ENCODE results near the gene SNRNP48.

The SNRNP48 gene, protein sequence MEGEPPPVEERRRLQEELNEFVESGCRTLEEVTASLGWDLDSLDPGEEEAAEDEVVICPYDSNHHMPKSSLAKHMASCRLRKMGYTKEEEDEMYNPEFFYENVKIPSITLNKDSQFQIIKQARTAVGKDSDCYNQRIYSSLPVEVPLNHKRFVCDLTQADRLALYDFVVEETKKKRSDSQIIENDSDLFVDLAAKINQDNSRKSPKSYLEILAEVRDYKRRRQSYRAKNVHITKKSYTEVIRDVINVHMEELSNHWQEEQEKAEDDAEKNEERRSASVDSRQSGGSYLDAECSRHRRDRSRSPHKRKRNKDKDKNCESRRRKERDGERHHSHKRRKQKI

DNA sequence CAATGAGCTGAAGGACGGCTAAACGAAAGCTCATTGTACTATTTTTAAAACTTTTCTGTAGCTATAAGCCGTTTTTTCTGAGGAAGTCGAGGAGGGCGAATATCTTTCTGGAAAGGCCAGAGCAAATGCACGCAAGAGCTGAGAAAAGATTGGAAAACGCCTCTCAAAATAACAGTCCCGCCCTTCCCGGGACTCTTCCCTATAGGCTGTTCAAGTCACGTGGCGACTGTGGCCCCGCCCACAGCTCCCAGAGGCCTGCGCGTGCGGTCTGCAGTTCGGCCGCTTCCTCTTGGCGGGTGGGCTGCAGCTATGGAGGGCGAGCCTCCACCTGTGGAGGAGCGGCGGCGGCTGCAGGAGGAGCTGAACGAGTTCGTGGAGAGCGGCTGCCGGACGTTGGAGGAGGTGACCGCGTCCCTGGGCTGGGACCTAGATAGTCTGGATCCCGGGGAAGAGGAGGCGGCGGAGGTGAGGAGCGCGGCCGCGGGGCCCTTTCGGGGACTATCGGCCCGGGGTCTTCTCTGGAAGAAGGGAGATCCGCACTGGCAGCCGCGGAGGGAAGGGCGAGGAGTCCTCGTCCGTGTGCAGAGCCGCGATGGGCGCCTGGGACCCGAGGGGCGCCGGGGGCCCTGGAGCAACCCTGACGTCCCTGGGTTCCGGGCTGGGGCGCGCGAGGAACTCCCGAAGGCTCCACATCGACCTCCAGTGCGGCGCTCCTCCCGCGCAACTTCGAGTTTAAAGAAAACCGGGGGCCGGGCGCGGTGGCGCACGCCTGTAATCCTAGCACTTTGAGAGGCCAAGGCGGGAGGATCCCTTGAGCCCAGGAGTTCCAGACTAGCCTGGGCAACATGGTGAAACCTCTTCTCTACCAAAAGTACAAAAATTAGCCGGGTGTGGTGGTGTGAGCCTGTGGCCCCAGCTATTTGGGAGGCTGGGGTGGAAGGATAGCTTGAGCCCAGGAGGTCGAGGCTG is at the start of gene SNRNP48:
TSS of gene SNRNP48 (plus strand) at position 250 of the 969 bp plus-strand sequence. CDS start at position 310, 60 bp downstream.
- DNase-seq (ENCODE audit: low spot score) = peak; percentile 92

DNA sequence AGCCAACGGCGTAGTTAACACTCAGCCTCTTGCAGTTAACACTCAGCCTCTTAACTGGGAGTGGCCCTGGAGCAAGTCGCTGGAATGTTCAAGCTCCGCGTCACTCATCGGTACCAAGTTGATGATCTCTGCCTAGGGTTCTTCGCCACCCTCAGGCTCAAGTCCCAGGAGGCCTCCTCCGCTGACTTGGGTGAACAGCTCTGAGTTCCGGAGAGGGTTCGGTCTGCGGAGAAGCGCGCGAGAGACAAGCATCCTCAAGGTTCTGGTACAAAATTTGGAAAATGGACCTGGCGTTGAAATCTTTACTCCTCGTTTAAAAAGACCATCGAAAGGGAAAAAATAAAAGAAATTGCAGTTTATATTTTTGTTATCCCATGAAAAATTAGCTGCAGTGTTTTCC is 49.4 kb upstream of the SNRNP48 start:
- DNase-seq (ENCODE audit: low spot score) = no peak

DNA sequence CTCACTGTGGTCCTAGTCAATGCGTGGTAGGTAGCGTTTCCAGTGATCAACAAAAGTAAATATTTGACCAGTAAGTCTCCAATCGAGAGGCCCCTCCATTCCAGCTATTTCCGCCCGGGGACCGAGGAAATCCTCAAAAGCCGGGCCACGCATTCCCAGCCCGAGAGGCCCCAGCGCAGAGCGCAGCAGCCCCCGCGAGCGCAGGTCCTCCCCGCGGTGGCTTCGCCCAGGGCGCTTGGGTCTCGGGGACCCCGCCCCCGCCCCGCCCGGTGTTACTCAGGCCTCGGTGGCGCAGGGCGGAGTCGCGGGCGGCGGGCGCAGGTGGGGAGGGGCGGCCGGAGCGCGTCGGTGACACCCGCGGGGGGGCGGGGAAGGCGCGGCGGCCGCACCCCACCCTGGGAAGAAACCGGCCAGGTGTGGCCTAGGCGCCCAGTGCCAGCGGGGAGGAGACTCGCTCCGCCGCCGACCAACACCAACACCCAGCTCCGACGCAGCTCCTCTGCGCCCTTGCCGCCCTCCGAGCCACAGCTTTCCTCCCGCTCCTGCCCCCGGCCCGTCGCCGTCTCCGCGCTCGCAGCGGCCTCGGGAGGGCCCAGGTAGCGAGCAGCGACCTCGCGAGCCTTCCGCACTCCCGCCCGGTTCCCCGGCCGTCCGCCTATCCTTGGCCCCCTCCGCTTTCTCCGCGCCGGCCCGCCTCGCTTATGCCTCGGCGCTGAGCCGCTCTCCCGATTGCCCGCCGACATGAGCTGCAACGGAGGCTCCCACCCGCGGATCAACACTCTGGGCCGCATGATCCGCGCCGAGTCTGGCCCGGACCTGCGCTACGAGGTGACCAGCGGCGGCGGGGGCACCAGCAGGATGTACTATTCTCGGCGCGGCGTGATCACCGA is 48.6 kb upstream of the SNRNP48 start, which contains the start of gene DSP:
TSS of gene DSP (plus strand) at position 497 of the 890 bp plus-strand sequence. CDS start at position 742, 245 bp downstream.
- DNase-seq (ENCODE audit: low spot score) = no peak

DNA sequence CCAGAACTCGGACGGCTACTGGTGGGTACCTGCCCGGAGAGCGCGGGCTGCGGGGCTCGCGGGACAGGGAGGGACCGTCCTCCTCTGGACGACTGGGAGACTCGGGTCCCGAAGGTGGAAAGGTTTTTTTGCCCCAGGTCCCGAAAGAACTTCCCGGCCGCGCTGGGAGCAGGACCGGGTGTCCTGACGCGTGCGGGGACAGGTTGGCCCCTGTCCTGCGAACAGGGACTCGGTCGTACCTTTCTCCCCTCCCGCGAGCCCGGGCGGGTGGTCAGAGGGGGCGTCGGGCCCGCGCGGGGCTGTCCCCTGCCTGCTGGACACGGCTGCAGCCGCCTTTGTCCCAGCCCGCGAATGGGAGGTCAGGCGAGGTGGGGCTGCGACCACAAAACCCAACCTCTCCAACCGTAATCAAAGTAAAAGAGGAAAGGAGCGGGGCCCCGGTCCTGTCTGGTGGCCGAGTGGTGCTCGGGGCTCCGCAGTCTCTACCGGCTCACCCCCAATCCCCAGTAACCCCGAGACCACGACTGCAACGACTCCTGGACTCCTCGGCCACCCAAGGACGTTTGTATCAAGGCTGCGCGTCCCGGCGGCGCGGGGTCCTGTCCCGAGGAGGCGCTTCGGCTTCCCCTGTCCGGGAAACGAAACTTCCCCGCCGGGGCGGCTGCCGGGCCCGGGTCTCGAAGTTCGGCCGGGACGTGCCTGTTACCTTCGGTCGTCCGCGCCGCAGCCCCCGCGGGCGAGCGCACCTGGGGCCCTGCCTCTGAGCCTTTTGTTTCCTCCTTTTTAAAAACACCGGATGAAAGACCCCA is 47.7 kb upstream of the SNRNP48 start:
- DNase-seq (ENCODE audit: low spot score) = no peak

DNA sequence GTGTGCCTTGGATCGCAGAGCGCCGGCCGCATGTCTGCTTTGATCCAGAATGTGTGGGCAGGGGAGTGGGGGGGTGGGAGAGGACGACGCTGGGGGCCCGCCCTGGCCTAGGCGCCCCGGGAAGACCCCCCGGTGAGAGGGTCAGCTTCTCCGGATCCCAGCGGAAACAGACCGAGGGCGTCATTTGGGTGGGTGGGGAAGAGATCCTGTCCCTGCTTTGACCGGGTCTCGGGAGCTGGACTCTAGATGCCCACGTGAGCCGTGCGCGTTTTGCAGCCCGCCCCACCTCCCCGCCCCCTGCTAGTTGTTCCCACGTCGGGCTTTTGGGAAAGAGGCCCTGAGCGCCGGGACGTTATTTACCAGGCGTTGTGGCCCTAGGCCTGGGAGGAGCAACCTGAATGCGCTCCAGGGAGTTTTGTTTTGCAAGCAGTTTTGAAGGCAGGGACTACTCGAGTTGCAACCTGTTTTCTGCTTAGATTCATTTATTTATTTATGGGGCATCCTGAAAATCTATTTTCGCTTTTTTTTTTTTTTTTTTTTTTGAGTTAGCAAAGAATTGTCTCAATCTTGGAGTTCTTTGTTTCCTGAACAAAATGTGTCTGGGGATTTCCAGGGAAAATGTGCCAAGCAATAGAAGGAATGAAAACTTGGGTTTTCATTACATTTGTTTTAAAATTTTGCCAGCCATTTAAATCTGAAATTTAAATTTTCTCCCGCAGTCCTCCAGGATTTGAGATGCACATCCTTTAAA is 46.9 kb upstream of the SNRNP48 start:
- DNase-seq (ENCODE audit: low spot score) = no peak

DNA sequence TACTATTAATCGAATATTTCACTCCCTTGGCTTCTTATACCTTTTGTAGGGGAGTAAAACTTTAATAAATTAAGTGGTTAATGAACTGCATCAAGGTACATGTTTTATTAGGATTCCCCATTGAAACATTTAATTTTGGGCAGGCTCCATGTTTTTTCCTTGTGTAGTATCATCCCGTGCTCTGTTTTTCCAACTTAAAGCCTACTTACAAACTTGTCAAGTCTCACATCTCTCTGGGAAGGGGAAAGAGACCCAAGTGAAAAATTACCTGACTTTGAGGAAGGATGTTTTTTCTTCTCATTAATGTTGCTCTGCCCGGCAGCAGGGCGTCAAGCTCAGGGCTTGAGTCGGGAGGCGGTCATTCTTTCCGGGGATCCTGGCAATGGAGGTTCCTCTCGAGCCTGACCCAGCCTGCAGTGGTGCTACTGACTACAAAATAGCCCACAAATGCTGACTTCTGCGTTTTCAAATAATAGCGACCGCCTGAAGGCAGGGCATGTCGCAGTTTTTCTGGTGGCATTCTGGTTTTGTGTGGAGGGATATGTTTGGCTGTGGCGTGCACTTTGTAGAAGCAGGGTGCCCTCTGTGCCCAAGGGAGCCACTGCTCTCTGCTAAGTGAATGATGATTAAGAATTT is 46.1 kb upstream of the SNRNP48 start:
- DNase-seq (ENCODE audit: low spot score) = no peak

DNA sequence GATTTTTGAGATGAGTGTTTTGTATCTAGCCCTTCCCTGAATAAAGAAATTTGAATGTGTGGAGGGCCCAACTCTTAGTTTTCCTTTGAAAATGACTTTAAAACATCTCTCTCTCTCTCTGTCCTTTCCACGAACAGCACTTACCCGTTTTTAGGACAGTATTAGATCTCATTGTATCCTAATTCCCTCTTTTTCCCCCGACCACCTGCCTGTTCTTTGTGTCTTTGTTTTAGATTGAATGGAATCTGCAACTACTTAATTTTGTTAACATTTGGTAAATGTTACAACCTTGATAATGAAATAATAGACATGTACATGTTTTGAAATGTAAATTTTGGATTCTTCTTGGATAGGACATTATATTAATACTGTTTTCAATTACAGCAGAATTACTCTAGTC is 45.4 kb upstream of the SNRNP48 start:
- no peak for DNase-seq (ENCODE audit: low spot score)

DNA sequence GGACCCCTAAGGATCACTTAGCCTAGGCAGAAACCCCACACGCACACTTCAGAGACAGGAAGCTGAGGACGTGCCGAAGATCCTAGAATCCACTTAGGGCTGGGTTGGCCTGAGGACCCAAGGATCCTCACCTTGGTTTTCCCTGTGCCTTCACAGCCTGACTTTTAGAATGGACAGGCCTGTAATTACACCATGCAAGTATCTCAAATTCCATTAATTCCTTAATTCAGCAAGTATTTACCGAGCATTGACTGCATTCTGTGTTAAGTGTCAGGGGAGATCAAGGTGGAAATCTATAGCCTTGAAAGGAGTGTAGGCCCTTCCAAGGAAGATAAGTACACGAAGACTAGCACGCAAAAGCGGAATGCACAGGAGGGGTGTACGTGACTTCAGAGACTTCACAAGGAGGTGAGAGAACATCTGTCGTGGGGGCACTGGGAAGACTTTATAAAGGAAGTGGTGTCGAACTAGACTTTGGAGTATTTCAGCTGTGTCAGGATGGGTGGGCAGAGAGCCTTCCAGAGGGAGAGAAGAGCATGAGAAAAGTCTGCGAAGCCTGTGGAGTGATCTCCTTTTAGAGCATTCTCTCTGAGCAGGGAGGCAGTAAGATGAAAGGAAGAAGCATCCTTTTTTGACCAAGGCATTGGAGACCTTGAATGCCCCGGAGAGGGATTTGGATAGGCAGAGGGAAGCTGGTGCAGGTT is 44.5 kb upstream of the SNRNP48 start:
- DNase-seq (ENCODE audit: low spot score) = no peak

DNA sequence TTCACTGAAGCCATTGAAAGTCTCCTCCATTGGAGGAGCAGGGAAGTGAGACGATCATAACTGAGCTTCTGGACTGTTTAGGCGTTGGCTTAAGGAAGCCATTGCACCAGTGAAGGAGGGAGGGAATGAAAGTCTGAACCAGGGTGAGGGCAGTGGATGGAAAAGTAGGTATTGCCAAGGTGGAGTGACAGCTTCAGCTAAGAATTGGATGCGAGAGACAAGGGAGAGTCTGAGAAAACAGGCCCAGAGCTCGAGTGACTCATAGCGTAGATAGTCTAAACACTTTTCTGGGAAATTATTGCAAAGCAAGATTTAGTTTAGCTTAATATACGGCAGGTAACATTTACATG is 44.0 kb upstream of the SNRNP48 start:
- DNase-seq (ENCODE audit: low spot score) = no peak

DNA sequence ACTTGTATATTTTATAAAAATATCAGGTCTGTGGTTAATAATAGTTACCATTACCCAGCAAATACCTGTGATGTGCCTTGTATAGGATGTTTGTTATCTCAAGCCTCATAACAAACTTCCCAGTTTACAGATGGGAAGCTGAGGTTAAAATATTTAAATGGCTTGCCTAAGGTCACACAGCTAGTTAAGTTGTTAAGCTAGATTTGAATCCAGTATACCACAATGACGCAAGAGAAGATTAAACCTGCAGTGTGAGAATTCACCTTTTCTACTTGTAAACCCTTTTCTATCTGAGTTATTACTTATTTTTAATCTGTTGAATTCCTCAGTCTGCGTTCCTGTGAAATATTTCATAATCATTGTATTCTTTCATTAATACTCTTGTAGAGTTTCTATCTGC is 43.6 kb upstream of the SNRNP48 start:
- no peak for DNase-seq (ENCODE audit: low spot score)

DNA sequence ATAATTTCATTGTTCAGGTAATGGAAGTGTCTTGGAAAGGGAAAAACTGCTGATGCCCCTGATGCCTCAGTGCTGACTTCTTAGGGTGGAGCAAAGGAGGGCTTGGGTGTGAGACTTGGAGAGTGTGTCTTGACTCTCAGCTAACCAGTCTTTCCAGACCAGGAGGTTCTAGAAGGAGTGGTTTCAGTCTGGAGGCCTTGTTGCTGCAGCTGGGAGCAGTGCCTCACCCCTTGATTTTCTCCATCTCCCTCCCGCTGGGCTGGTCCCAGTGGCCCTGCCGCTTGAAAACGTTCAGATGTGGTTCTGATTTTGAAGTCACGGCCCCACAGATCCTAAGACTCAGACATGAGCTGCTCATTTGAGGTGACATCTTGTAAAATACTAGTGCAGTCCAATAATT is 43.1 kb upstream of the SNRNP48 start:
- no peak for DNase-seq (ENCODE audit: low spot score)

DNA sequence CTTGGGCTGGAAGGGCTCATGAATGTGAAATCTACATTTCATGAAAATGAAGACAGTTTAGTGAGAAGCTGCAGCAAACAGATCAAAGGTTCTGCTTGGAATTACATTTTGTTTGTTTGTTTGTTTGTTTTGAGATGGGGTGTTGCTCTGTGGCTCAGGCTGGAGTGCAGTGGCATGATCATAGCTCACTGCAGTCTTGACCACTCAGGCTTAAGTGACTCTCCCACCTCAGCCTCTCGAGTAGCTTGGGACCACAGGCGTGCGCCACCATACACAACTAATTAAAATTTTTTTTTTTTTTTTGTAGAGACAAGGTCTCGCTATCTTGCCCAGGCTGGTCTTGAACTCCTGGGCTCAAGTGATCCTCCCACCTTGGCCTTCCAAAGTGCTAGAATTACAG is 42.7 kb upstream of the SNRNP48 start:
- no peak for DNase-seq (ENCODE audit: low spot score)

DNA sequence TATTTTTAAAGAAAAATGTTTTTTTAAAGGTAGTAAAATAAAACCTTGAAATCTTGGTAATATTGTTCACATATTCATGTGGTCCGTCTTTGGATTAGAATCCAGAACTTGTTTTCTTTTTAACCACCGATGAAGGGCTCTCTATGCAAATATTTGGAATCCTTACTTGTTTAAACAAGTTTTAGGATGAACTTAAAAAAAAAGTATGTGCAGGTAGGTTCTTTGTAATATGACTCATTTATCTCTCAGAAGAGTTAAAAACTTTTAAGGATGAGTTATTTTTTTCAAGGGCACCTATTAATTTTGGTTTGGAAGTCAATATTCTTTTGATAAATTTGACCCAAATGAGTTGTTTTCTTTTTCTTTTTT is 39.6 kb upstream of the SNRNP48 start:
- no peak for DNase-seq (ENCODE audit: low spot score)

DNA sequence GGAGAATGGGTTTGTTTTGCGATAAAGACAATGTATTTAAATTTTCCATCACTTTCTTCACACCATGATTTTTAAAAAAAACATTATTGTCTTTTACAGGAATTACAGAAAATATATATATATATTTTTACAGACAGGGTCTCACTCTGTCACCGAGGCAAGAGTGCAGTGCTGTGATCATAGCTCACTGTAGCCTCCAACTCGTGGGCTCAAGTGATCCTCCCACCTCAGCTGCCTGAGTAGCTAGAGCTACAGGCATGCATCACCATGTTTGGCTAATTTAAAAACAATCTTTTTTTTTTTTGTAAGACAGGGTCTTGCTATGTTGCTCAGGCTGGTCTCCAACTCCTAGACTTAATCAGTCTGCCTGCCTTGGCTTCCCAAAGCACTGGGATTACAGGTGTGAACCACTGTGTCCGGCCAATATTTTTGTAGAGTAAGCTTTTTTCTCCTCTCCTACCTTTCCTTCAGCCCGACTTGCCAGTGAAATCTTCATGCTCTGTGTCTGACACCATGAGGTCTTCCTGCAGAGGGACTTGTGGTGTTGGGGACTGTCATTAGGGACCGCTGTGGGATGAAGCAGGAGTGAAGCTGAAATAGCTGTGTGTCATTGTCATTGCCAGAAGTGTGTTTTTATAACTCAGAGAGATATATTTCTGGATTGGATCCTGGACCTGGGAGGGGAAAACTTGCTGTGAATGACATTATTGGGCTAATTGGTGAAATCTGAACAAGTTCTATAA is 35.3 kb upstream of the SNRNP48 start:
- no peak for DNase-seq (ENCODE audit: low spot score)

DNA sequence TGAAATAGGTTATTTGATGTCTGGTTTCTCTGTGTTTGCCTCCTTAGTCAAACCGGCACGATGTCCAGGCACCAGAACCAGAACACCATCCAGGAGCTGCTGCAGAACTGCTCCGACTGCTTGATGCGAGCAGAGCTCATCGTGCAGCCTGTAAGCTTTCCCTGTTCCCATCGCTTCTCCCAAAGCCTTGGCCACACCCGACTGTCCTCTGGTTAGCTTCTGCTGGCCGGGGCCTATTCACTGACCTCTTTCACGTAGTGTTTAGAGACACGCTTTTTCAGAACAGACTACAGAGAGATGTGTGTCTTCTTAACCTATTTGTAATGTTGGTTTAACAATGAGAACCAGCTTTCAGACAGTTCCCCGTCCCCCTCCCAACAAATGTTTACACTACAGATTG is 34.3 kb upstream of the SNRNP48 start:
- DNase-seq (ENCODE audit: low spot score) = no peak

DNA sequence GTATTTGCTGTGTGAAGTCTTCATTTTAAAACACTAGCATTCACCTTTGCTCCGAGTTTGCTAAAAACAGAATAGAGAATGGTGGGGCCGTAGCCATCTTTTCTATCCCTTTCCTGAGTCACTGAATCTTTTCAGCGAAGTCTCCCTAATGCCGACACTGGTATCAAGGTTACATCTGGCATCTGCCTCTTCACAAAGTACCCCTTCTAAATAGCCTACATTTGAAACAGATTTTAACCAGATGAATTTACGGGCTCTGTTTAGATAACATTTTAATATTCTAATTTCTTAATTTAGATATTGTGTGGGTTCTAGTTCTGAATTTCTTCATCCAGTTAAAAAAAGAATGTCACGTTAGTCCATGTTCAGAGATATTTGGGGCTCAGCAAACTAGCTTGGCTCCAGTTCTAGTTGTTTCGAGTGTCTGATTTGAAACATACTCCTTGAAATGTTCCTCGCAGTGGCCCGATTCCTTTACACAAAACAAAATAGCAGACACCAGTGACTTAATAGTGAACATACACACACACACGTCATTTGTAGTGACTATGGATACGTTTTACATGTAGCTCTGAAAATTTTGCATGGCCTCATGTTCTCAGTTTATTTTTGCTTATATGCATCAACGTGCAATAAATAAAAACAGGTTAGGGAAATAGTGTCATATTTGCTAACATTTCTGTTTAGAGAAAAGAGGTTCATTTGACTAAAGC is 33.4 kb upstream of the SNRNP48 start:
- DNase-seq (ENCODE audit: low spot score) = no peak

DNA sequence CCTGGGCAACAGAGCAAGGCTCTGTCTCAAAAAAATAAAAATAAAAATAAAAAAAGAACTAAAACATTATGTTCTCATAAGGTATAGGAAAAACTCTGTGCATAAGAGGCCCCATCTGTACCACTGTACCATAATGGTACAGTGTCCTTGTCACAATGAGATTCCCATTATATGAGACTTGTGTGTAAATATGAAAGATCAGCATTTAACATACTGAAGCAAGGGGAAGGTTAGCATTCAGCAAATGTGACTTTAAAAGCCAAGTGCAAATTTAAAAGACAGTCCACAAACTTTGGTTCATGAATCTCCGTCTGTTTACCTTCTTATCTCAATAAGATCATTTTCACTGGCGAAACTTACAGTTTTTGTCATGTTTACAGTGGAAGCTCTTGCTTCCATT is 32.3 kb upstream of the SNRNP48 start:
- DNase-seq (ENCODE audit: low spot score) = no peak

DNA sequence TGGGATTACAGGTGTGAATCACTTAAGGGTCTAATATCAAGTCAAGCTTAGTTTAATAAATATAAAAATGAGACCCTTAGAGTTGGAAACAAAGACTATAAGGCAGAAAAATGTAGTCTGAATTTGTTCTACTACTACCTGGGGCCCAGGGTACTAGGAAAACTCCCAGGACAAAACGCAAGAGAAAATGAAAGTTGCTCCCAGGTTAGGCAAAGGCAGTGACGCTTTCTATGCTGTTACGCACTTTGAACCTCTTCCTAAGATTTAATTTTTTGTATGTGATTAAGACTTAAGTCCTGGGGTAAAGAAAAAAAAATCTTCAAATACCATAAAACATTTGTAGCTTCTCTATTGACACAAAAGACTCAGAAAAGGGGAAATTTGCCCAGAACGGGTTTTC is 31.2 kb upstream of the SNRNP48 start:
- DNase-seq (ENCODE audit: low spot score) = no peak

Measured in putamen (tissue), 1 donor.